IPS-NIHi7 (cell line): ENCODE results near the gene NUP88.

Experiments used
- DNase-seq: peaks from one replicate; pipeline ENCODE4 v3.0.0; 2012; ENCODE audit warnings: mixed read lengths; ENCODE audit errors: extremely low spot score

NUP88 gene

DNA sequence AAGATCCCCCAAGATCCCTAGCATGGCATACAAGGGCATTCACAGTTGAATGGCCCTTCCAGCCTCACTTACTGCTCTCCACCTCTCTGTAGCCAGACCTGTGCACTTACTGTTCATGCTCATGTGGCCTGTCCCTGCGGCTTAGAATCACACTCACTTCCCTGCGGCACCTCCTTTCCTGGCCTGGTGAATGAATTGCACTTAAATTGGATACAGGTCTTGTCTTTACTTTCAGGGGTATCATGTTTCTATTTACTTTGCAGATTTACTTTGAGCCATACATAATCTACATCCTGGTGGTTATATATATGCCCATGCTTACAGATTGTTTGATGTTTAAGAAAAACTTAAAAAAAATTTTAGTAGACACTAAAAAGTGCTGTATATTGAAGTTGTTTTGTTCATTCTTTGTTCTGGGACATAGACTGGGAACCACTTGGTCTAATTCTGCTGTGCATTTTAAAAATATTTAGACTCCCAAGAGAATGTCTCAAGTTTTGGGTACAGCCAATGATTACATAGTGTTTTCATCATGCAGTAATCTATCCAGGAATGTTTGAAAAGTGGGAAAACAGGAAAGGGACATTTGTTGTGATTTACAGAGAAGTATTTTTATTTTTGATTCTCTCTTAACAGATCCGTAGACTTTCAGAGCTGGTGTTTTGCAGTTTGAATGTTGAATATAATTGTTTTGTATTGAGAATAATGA is 63.9 kb downstream of the NUP88 start:
- no peak for DNase-seq

DNA sequence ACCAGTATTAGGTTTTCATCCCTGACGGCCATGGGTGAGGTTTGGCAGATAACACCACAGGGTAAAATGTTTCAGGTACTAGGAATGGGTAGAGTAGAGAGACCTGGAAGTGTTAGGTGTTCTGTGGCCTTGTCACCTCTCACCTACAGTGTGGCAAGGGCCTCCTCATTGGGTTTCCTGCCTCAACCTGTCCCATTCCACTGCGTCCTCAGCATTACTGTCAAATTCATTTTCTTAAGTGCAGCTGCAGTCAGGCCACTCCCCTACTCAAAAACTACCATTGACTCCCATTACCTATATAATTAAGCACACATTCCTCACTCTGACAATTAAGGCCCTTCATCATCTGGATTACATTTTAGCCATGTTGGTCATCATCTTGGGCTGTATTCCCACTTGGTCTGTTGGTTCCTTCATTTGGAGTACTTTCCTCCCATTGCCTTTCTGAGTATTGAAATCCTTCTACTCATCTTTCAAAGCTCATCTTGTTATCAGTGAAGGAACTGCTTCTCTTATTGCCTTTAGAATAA is 64.5 kb downstream of the NUP88 start:
- DNase-seq: no peak

GRCh38 chr17:5354310-5354709 is 65.2 kb downstream of the NUP88 start:
- no peak for DNase-seq

DNA sequence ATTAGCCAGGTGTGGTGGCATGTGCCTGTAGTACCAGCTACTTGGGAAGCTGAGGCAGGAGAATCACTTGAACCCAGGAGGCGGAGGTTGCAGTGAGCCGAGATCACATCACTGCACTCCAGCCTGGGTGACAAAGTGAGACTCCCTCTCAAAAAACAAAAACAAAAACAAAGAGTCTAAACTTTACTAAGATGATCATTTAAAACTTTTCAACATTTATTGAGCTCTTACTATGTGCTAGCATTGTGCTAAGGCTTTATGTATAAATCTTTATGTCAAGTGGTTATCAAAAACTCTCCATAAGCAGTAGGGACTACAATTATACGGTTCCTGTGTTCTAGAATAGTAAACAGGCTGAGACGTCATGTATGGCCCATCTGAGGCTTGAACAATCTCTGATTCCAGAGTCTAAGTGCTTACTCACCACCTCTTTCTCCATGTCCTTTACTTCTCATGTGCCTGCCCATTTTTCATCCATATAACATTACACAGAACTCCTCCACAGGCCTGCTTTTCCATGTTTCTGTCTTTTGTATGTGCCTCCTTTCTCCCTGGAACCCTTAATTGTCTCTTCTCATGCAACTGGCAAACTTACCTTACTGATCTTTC is 66.7 kb downstream of the NUP88 start:
- DNase-seq: no peak

DNA sequence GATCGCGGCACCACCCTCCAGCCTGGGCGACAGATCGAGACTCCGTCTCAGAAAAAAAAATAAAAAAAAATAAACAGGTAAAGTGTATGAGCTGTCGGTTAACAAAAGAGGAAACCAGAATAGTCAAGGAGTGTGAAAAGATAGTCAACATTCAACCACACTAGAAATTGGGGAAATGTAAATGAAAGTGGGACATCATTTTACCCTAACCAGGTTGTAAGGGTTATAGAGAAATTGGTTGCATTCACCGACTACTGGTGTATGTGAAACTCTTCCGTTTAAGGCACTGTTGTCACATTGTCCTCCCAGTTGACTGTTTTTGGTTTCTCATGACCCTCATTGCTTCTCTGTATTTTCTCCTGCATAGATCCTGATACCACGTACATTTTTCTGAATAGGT is 74.5 kb downstream of the NUP88 start:
- DNase-seq: no peak
